ENCODE data around the gene CLEC19A. TPM values are rescaled to one million over a fixed set of nuclear protein-coding genes. Genes with fewer than 3 reads are reported as not detected.

Gene CLEC19A
- total and polyA plus RNA-seq, 2 donors (not counting 3 experiments of a cell fraction or from before 2014, with no cell fraction given), result not detected

GRCh38 chr16:19348578-19349315 lies 63.2 kb downstream of the CLEC19A start:
- TF ChIP-seq MYC (IDR thresholded peaks at IDR 0.05; ENCODE audit: low read depth, low read length) (no peak), MAX (IDR thresholded peaks at IDR 0.05; ENCODE audit: insufficient read depth, insufficient read length) (no peak), CTCF (IDR thresholded peaks at IDR 0.05; ENCODE audit: extremely low read depth in 1 of 2, insufficient read depth in 1 of 2, low read depth in 1 of 2, low read length in 2 of 2) (no peak), POLR2A (IDR thresholded peaks at IDR 0.05; ENCODE audit: low read depth, low read length) (no peak), POLR2AphosphoS5 (IDR thresholded peaks at IDR 0.05; ENCODE audit: insufficient read depth, low read depth, low read length) (no peak), GATA2 (IDR thresholded peaks at IDR 0.05; ENCODE audit: insufficient read depth, insufficient read length, low read depth, low read length) (no peak), FOS (IDR thresholded peaks at IDR 0.05; ENCODE audit: borderline replicate concordance, insufficient read depth, low read length) (no peak)
- Histone ChIP-seq H3K4me1 (ENCODE audit: control insufficient read depth, extremely low read depth, insufficient read depth, low read length) (no peaks in the 10 kb centered on the region), H3K9me1 (replicated peaks; ENCODE audit: control insufficient read depth, extremely low read depth, insufficient read depth, low read length) (no peaks in the 10 kb centered on the region), H3K4me3 (replicated peaks in 1 of 3; ENCODE audit: insufficient read depth in 1 of 3, low read depth in 1 of 3, low read length in 3 of 3) (no peak overlapping the region), H4K20me1 (replicated peaks; ENCODE audit: control insufficient read depth, extremely low read depth, insufficient read depth, low read length) (no peaks in the 10 kb centered on the region), H3K79me2 (ENCODE audit: control insufficient read depth, insufficient read depth, low read length) (no peaks in the 10 kb centered on the region), H3K27ac (ENCODE audit: insufficient read depth, low read depth, low read length) (no peak overlapping the region), H3K9ac (replicated peaks; ENCODE audit: extremely low read depth, insufficient read depth, low read length) (no peak overlapping the region), H3K9me3 (replicated peaks; ENCODE audit: control insufficient read depth, insufficient read depth, low read length) (no peaks in the 10 kb centered on the region), H2AFZ (ENCODE audit: low read depth, low read length) (no peak overlapping the region), H3K36me3 (ENCODE audit: control insufficient read depth in 2 of 2, extremely low read depth in 1 of 2, insufficient read depth in 2 of 2, low read length in 2 of 2) (no peaks in the 10 kb centered on the region), H3K4me2 (ENCODE audit: insufficient read depth, low read length) (no peak overlapping the region), H3K27me3 (ENCODE audit: control insufficient read depth in 2 of 2, insufficient read depth in 2 of 2, low read length in 2 of 2) (no peaks in the 10 kb centered on the region)
- ChIA-PET CTCF (no interaction called here), POLR2A (no interaction called here)
- FAIRE-seq (no peak), DNase-seq (ENCODE audit: low read depth, low spot score) (no peak)
- no TSS peak for BruUV-seq (replicated peaks)
- dilution Hi-C loops (cut with MboI; ENCODE audit: extremely low pct_ligation_motif_present, low sequenced_read_pairs), result no loop called here
- intact Hi-C loops (cut with micrococcal nuclease), result no loop called here

Measured in endothelial cell of umbilical vein (primary cell).